Astrocyte (in vitro differentiated cells and primary cell): ENCODE data around the gene TMBIM4. TPM values are rescaled to one million over a fixed set of nuclear protein-coding genes. Genes with fewer than 3 reads are reported as not detected.

ENCODE experiments used
- DNase-seq: peaks from one replicate; pipeline ENCODE4 v3.0.0-alpha.2; 2010; ENCODE audit warnings: low read depth
- FAIRE-seq: peaks from 2 replicates; lab custom pipeline; 2011; peaks lifted over from hg19 to GRCh38; lab: Jason Lieb, UNC
- H2AFZ ChIP-seq: 2 replicates; pipeline ENCODE4 v1.6.0; 2012; ENCODE audit warnings: low read depth, low read length, inconsistent platforms
- H3K27ac ChIP-seq: 2 replicates; pipeline ENCODE4 v1.5.1; 2011; ENCODE audit warnings: low read depth, low read length, inconsistent platforms
- H3K27me3 ChIP-seq: 2 replicates; pipeline ENCODE4 v1.6.0; 2011; ENCODE audit warnings: low read length, inconsistent platforms; ENCODE audit not compliant: insufficient read depth
- H3K36me3 ChIP-seq: 2 replicates; pipeline ENCODE4 v1.5.1; 2011; ENCODE audit warnings: low read length, inconsistent platforms; ENCODE audit not compliant: insufficient read depth
- H3K4me1 ChIP-seq: 2 replicates; pipeline ENCODE4 v1.5.1; 2011; ENCODE audit warnings: low read length, inconsistent platforms; ENCODE audit not compliant: insufficient read depth
- H3K4me2 ChIP-seq: 2 replicates; pipeline ENCODE4 v1.6.0; 2012; ENCODE audit warnings: low read length, inconsistent platforms
- H3K4me3 ChIP-seq: 2 replicates; pipeline ENCODE4 v1.5.1; 2011; ENCODE audit warnings: low read depth, mild to moderate bottlenecking, low read length, inconsistent platforms; ENCODE audit not compliant: insufficient read depth
- H3K79me2 ChIP-seq: 2 replicates; pipeline ENCODE4 v1.6.0; 2012; ENCODE audit warnings: mild to moderate bottlenecking, low read length, inconsistent platforms; ENCODE audit not compliant: insufficient read depth
- H3K9ac ChIP-seq: 2 replicates; pipeline ENCODE4 v1.6.0; 2012; ENCODE audit warnings: mild to moderate bottlenecking, low read length, inconsistent platforms
- H3K9me3 ChIP-seq: 2 replicates; pipeline ENCODE4 v1.5.1; 2012; ENCODE audit warnings: low read depth, mild to moderate bottlenecking, low read length, inconsistent platforms; ENCODE audit not compliant: insufficient read depth
- H4K20me1 ChIP-seq: 2 replicates; pipeline ENCODE4 v1.6.0; 2012; ENCODE audit warnings: low read length, inconsistent platforms; ENCODE audit not compliant: insufficient read depth
- H3K27ac Mint-ChIP-seq: one replicate; pipeline ENCODE4 v1.8.0; 2021; ENCODE audit warnings: mild to moderate bottlenecking, mixed read lengths; ENCODE audit not compliant: unreplicated experiment
- H3K27me3 Mint-ChIP-seq: one replicate; pipeline ENCODE4 v1.8.0; 2021; ENCODE audit warnings: low read depth, mixed read lengths; ENCODE audit not compliant: unreplicated experiment
- H3K36me3 Mint-ChIP-seq: one replicate; pipeline ENCODE4 v1.8.0; 2021; ENCODE audit warnings: low read depth, mixed read lengths; ENCODE audit not compliant: unreplicated experiment
- H3K4me1 Mint-ChIP-seq: one replicate; pipeline ENCODE4 v1.8.0; 2021; ENCODE audit warnings: low read depth, mixed read lengths; ENCODE audit not compliant: unreplicated experiment
- H3K4me3 Mint-ChIP-seq: one replicate; pipeline ENCODE4 v1.8.0; 2021; ENCODE audit warnings: mild to moderate bottlenecking, moderate library complexity, mixed read lengths; ENCODE audit not compliant: unreplicated experiment
- H3K9me3 Mint-ChIP-seq: one replicate; pipeline ENCODE4 v1.8.0; 2021; ENCODE audit warnings: mild to moderate bottlenecking, mixed read lengths; ENCODE audit not compliant: unreplicated experiment
- EZH2 ChIP-seq: IDR thresholded peaks from 2 replicates; pipeline ENCODE4 v1.6.1; 2012; ENCODE audit warnings: mild to moderate bottlenecking, low read length, inconsistent platforms; ENCODE audit not compliant: insufficient read depth
- total RNA-seq: library from RNA; stranded (reverse); gene quantifications from 2 replicates; pipeline ENCODE4 v1.2.1, GENCODE V29; 2021
- TF ChIP-seq, protein P1 (sequence below): IDR thresholded peaks from 2 replicates; pipeline ENCODE4 v1.5.1; 2011; ENCODE audit warnings: low read depth, mild to moderate bottlenecking, inconsistent platforms, low read length, moderate library complexity; ENCODE audit not compliant: insufficient read depth

Gene TMBIM4
- total RNA-seq, 1 donor from 2014 or later: 41.5 TPM

DNA sequence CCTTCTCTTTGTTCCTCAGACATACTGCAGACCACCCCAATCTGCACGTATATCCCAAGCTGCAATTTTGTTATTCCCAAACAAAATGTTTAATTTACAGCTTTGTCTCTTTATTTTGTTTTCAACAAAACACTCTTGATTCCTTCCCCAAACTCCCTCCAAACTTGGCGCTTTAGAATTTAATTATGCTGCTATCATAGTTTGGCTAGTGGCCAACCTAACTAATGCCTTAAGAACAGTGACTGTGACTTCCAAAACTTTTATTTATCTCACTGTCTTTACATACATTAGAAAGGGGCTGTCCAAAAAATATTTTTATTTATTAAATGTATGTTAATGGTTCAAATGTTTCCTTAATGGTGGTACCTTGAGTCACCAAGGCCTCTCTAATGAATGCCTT lies 7.1 kb downstream of the TMBIM4 start:
- no peaks in the 10 kb centered on the region for H3K9me3 ChIP-seq
- H3K79me2 ChIP-seq: peaks cover 82% of the 10 kb centered on the region
- FAIRE-seq (no peak), DNase-seq (no peak)
- H3K36me3 ChIP-seq: peaks cover 8% of the 10 kb centered on the region
- no peak overlapping the region for H3K4me3 Mint-ChIP-seq
- H3K27me3 Mint-ChIP-seq: no peaks in the 10 kb centered on the region
- H3K9ac ChIP-seq: no peak overlapping the region
- peaks cover 9% of the 10 kb centered on the region for H3K36me3 Mint-ChIP-seq
- peaks cover 4% of the 10 kb centered on the region for H3K4me1 Mint-ChIP-seq
- no peak overlapping the region for H3K4me2 ChIP-seq
- TF ChIP-seq, protein P1, sequence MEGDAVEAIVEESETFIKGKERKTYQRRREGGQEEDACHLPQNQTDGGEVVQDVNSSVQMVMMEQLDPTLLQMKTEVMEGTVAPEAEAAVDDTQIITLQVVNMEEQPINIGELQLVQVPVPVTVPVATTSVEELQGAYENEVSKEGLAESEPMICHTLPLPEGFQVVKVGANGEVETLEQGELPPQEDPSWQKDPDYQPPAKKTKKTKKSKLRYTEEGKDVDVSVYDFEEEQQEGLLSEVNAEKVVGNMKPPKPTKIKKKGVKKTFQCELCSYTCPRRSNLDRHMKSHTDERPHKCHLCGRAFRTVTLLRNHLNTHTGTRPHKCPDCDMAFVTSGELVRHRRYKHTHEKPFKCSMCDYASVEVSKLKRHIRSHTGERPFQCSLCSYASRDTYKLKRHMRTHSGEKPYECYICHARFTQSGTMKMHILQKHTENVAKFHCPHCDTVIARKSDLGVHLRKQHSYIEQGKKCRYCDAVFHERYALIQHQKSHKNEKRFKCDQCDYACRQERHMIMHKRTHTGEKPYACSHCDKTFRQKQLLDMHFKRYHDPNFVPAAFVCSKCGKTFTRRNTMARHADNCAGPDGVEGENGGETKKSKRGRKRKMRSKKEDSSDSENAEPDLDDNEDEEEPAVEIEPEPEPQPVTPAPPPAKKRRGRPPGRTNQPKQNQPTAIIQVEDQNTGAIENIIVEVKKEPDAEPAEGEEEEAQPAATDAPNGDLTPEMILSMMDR: no peak
- no peak for TF ChIP-seq EZH2
- no peaks in the 10 kb centered on the region for H3K4me1 ChIP-seq
- H2AFZ ChIP-seq: no peak overlapping the region
- no peak overlapping the region for H3K4me3 ChIP-seq
- H3K9me3 Mint-ChIP-seq: peaks cover 2% of the 10 kb centered on the region
- H4K20me1 ChIP-seq: peaks cover 42% of the 10 kb centered on the region
- H3K27ac ChIP-seq: no peak overlapping the region
- no peak overlapping the region for H3K27ac Mint-ChIP-seq
- H3K27me3 ChIP-seq: no peaks in the 10 kb centered on the region

DNA sequence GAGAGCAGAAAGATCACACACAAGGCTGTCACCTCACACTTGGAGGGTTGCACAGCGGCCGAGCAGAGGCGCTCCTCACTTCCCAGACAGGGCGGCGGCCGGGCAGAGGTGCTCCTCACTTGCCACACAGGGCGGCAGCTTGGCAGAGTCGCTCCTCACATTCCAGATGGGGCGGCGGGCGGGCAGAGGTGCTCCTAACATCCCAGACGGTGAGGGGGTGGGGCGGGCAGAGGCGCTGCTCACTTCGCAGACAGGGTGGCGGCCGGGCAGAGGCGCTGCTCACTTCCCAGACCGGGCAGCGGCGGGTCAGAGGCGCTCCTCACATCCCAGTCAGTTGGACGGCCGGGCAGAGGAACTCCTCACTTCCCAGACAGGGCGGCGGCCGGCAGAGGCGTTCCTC lies 9.1 kb downstream of the TMBIM4 start:
- no peak for TF ChIP-seq EZH2
- TF ChIP-seq, protein P1: no peak
- Histone ChIP-seq H3K4me2 (no peak overlapping the region), H3K4me1 (no peaks in the 10 kb centered on the region), H4K20me1 (peaks cover 34% of the 10 kb centered on the region), H3K27ac (no peak overlapping the region), H3K79me2 (peaks cover 78% of the 10 kb centered on the region), H3K9ac (no peak overlapping the region), H2AFZ (no peak overlapping the region), H3K27me3 (no peaks in the 10 kb centered on the region), H3K36me3 (peaks cover 8% of the 10 kb centered on the region), H3K4me3 (no peak overlapping the region), H3K9me3 (no peaks in the 10 kb centered on the region)
- FAIRE-seq (no peak), DNase-seq (no peak)
- no peaks in the 10 kb centered on the region for H3K27me3 Mint-ChIP-seq
- H3K27ac Mint-ChIP-seq: no peak overlapping the region
- H3K4me1 Mint-ChIP-seq: peaks cover 2% of the 10 kb centered on the region
- no peak overlapping the region for H3K4me3 Mint-ChIP-seq
- peaks cover 2% of the 10 kb centered on the region for H3K9me3 Mint-ChIP-seq
- peaks cover 11% of the 10 kb centered on the region for H3K36me3 Mint-ChIP-seq

DNA sequence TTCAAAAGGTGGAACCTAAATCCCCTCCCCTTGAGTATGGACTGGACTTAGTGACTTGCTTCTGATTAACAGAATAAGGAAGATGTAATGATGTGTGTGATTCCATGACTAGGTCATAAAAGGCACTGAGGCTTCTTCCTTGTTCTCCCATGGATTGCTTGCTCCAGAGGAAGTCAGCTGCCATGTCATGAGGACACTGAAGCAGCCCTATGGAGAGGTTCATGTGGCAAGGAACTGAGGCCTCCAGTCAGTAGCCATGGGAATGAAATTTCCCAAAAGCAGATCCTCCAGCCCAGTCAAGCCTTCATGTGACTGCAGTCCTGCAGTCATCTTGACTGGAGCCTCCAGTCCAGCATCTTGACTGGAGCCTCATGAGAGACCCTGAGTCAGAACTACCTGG lies 10.7 kb downstream of the TMBIM4 start:
- H3K9me3 Mint-ChIP-seq: no peaks in the 10 kb centered on the region
- DNase-seq (no peak), FAIRE-seq (no peak)
- Histone ChIP-seq H3K9me3 (no peaks in the 10 kb centered on the region), H4K20me1 (peaks cover 34% of the 10 kb centered on the region), H3K27me3 (no peaks in the 10 kb centered on the region), H3K27ac (no peak overlapping the region), H3K4me2 (no peak overlapping the region), H3K4me3 (no peak overlapping the region), H3K9ac (no peak overlapping the region), H2AFZ (no peak overlapping the region), H3K79me2 (peaks cover 66% of the 10 kb centered on the region), H3K36me3 (peaks cover 8% of the 10 kb centered on the region), H3K4me1 (no peaks in the 10 kb centered on the region)
- H3K4me1 Mint-ChIP-seq: peaks cover 2% of the 10 kb centered on the region
- H3K36me3 Mint-ChIP-seq: peaks cover 6% of the 10 kb centered on the region
- TF ChIP-seq, protein P1: no peak
- no peak for TF ChIP-seq EZH2
- H3K27me3 Mint-ChIP-seq: no peaks in the 10 kb centered on the region
- no peak overlapping the region for H3K4me3 Mint-ChIP-seq
- no peak overlapping the region for H3K27ac Mint-ChIP-seq
